HL-60 (cell line): ENCODE results near the gene MTPN.

ENCODE experiments used
- CTCF ChIP-seq: IDR thresholded peaks from one replicate; pipeline ENCODE4 v1.5.1; 2011; ENCODE audit warnings: low read length, control low read depth, inconsistent platforms; ENCODE audit not compliant: insufficient read depth
- GABPA ChIP-seq: IDR thresholded peaks from 2 replicates; pipeline ENCODE4 v1.6.1; 2012; ENCODE audit warnings: low read depth
- POLR2AphosphoS5 ChIP-seq: IDR thresholded peaks from 2 replicates; pipeline ENCODE4 v1.6.1; 2012; ENCODE audit warnings: low read depth

GRCh38 chr7:135929249-135929648 lies 47.9 kb downstream of the MTPN start:
- no peak for TF ChIP-seq GABPA
- TF ChIP-seq POLR2AphosphoS5: no peak
- TF ChIP-seq CTCF: no peak
